Hematopoietic multipotent progenitor cell treated with erythropoietin and hydrocortisone succinate and interleukin-3 and kit ligand, for 15 days (in vitro differentiated cells): ENCODE measurements around the gene PRH1.

Experiments
- DNase-seq: peaks from one replicate; pipeline ENCODE4 v3.0.0-alpha.2; 2015; ENCODE audit warnings: low spot score

PRH1 gene

DNA sequence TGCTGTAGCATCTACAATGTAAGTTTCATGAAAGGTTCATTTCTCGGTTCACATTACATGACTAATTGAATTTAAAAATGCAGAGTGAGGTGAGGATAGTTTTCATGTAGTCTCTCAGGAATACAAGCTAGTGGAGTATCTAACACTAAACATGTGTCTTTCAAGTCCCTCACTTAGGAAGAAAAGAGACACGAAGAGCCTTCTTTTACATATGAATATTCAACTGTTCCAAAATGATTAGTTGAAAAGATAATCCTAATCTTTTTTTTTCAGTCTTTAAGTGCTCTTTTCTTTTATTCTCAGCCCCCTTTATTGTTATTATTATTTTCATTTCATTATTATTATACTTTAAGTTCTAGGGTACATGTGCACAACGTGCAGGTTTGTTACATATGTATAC lies 45.6 kb downstream of the PRH1 start:
- no peak for DNase-seq
